H1 (cell line): ENCODE measurements around the gene PRR35. TPM values are rescaled to one million over a fixed set of nuclear protein-coding genes. Genes with fewer than 3 reads are reported as not detected.

Experiments used
- CEBPB ChIP-seq: IDR thresholded peaks from 2 replicates; pipeline ENCODE4 v1.6.1; 2012; ENCODE audit warnings: low read depth, low read length
- CREB1 ChIP-seq: IDR thresholded peaks from 2 replicates; pipeline ENCODE4 v1.6.1; 2012; ENCODE audit warnings: inconsistent platforms
- E2F6 ChIP-seq: IDR thresholded peaks from 2 replicates; pipeline ENCODE4 v1.6.1; 2012; ENCODE audit warnings: inconsistent platforms
- GABPA ChIP-seq: IDR thresholded peaks from 2 replicates; pipeline ENCODE4 v1.6.1; 2011; ENCODE audit warnings: mild to moderate bottlenecking, low read length, moderate library complexity, borderline replicate concordance; ENCODE audit not compliant: insufficient read depth
- KDM1A ChIP-seq: fragments of 200-600, 300-600 bp; sonication (generic); IDR thresholded peaks from 2 replicates; pipeline ENCODE4 v1.7.1; 2016; ENCODE audit warnings: mild to moderate bottlenecking, low read length, borderline replicate concordance
- POLR2A ChIP-seq, 2 experiments: IDR thresholded peaks; 1 replicate in 1 of 2; 2 replicates in 1 of 2; pipeline ENCODE4 v1.6.1; 2011; ENCODE audit warnings: low read depth in 2 of 2, low read length in 2 of 2, mild to moderate bottlenecking in 2 of 2; ENCODE audit errors: control extremely low read depth in 1 of 2
- RAD21 ChIP-seq, 2 experiments: IDR thresholded peaks in 1 of 2; conservative IDR thresholded peaks in 1 of 2; 2 replicates each; pipeline ENCODE4 v1.6.1; 2011; ENCODE audit warnings: low read depth in 2 of 2, low read length in 2 of 2, improper control_type of control experiment in 1 of 2, inconsistent platforms in 1 of 2, mild to moderate bottlenecking in 1 of 2, moderate library complexity in 1 of 2
- SAP30 ChIP-seq: fragments of 300-600 bp; sonication (generic); IDR thresholded peaks from 2 replicates; pipeline ENCODE4 v1.7.1; 2012; ENCODE audit warnings: low read length, moderate library complexity, mild to moderate bottlenecking, inconsistent platforms; ENCODE audit not compliant: insufficient read depth, insufficient replicate concordance
- SIN3A ChIP-seq, 2 experiments: IDR thresholded peaks in 1 of 2; conservative IDR thresholded peaks in 1 of 2; 2 replicates each; pipeline ENCODE4 v1.6.1; 2011 to 2012; ENCODE audit warnings: low read length in 2 of 2, improper control_type of control experiment in 1 of 2, low read depth in 1 of 2, mild to moderate bottlenecking in 1 of 2
- TAF7 ChIP-seq: optimal IDR thresholded peaks from 2 replicates; pipeline ENCODE3; 2011; ENCODE audit warnings: low read depth, mild to moderate bottlenecking, inconsistent platforms, low read length, moderate library complexity, borderline replicate concordance
- TBP ChIP-seq: IDR thresholded peaks from 2 replicates; pipeline ENCODE4 v1.6.1; 2011; ENCODE audit warnings: low read depth, low read length, improper control_type of control experiment
- ZNF274 ChIP-seq: IDR thresholded peaks from 2 replicates; pipeline ENCODE4 v1.7.0; 2012; ENCODE audit warnings: low read length, borderline replicate concordance; ENCODE audit errors: extremely low read depth
- polyA plus RNA-seq, 7 experiments: library from polyadenylated mRNA; depleted of rRNA in 3 of 7; stranded (reverse) in 5 of 7; unstranded in 2 of 7; fragments of >200 nt in 5 of 7; fragments of 200-250 nt in 2 of 7; gene quantifications; 1 replicate in 5 of 7; 2 replicates in 1 of 7; 4 replicates in 1 of 7; pipeline versions ENCODE4 v1.2.1 to v1.2.3, GENCODE V29; 2011 to 2013; ENCODE audit warnings: missing spikeins in 2 of 7, mixed read lengths in 2 of 7
- total RNA-seq: library from RNA; stranded (reverse); fragmentation: NEBNext Ultra II Directional; extraction: Animal tissue kit (Norgen Biotek cat#: 25700); gene quantifications from 2 replicates; pipeline ENCODE4 v1.2.1, GENCODE V29; 2021
- TF ChIP-seq, protein P1 (sequence below): IDR thresholded peaks from 2 replicates; pipeline ENCODE4 v1.6.1; 2012; ENCODE audit warnings: inconsistent platforms

Gene PRR35
- total and polyA plus RNA-seq, 2 of the 8 experiments (the other 6 are each of a cell fraction or from before 2014, with no cell fraction given) = 0.38 to 0.50 TPM

DNA sequence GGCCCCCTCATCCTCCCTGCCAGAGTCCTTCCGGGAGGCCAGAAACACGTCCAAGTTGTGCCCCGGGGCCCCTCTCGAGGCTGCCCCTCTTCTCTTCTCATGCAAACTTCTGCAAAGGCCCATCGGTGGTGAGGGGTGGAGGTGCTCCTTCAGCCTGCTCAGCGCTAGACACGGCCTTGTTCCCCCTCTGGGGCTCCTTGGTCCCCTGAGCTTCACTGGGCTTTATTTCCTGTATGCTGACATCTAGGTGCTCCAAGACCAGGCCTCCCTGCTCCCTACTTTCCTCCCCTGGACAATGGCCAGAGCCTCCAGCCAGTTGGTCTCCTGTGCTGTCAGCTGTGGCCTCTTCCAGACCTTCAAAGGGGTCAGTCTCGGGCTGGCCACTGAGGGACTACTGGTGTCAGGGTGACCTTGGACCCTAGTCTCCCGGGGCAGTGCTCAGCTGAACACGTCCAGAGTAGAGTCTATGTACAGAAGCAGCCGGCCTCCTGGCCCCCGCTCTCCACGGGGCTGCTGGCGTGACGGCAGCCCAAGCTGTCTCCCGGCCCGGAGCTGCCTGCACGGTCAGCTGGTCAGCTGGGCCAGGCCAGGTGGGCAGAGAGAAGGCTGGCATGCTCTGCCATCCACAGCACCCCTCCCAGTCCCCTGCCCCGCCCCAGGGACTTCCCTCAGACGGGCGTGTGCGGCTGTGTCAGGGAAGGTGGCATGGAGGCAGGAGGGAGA lies 1.7 kb upstream of the PRR35 start (continued):
- TF ChIP-seq TAF7 (no peak), SIN3A (conservative IDR thresholded peaks at IDR 0.05 in 1 of 2, IDR thresholded peaks at IDR 0.05 in 1 of 2; ENCODE audit: low read depth in 1 of 2, low read length in 2 of 2) (no peak), CREB1 (no peak), POLR2A (IDR thresholded peaks at IDR 0.05; ENCODE audit: control extremely low read depth in 1 of 2, low read depth in 2 of 2, low read length in 2 of 2) (no peak), GABPA (no peak), RAD21 (IDR thresholded peaks at IDR 0.05 in 1 of 2, conservative IDR thresholded peaks at IDR 0.05 in 1 of 2; ENCODE audit: low read depth in 2 of 2, low read length in 2 of 2) (no peak), TBP (no peak), SAP30 (no peak), CEBPB (no peak), KDM1A (no peak), ZNF274 (no peak), E2F6 (no peak)
- TF ChIP-seq, protein P1, sequence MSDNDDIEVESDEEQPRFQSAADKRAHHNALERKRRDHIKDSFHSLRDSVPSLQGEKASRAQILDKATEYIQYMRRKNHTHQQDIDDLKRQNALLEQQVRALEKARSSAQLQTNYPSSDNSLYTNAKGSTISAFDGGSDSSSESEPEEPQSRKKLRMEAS = no peak
- TF ChIP-seq, all 59 proteins: peak for 0
